CD4-positive, alpha-beta T cell (primary cell): ENCODE data around the gene SYTL1. TPM values are rescaled to one million over a fixed set of nuclear protein-coding genes. Genes with fewer than 3 reads are reported as not detected.
A peak's percentile ranks its signal among the peaks of the same experiment; 100 is the strongest.

Experiments used
- ATAC-seq: fragments of 200-7000 bp; cut with Tn5 transposase; one replicate; pipeline ENCODE4 v1.10.0; 2022; ENCODE audit warnings: mild to moderate bottlenecking; ENCODE audit not compliant: poor library complexity
- CTCF ChIA-PET: fragments of 350-600 bp; sonication (Branson Sonifier 250); formaldehyde crosslinking; loops from one replicate; lab custom pipeline; 2021; ENCODE audit warnings: antibody characterized with exemption, inconsistent platforms; lab: Charles Lee
- POLR2A ChIA-PET: fragments of 350-600 bp; sonication (Branson Sonifier 250); formaldehyde crosslinking; loops from one replicate; lab custom pipeline; 2021; ENCODE audit warnings: antibody characterized with exemption, inconsistent platforms; lab: Charles Lee
- DNase-seq, 14 experiments: peaks; one replicate each; pipeline ENCODE4 v3.0.0-alpha.2; 2013 to 2020; ENCODE audit warnings: mixed read lengths in 2 of 14
- H3K27ac ChIP-seq, 2 donors: one replicate each; pipeline versions ENCODE4 v1.5.1 to v1.7.0; 2013; ENCODE audit warnings: low read length in 2 of 2, low read depth in 1 of 2, mild to moderate bottlenecking in 1 of 2
- H3K27me3 ChIP-seq, 2 experiments: 1 replicate in 1 of 2; 2 replicates in 1 of 2; pipeline versions ENCODE4 v1.6.1 to v1.7.0; 2013; ENCODE audit warnings: low read length in 2 of 2, control low read depth in 1 of 2, mild to moderate bottlenecking in 1 of 2, moderate library complexity in 1 of 2; ENCODE audit not compliant: insufficient read depth in 2 of 2, control insufficient read depth in 1 of 2
- H3K36me3 ChIP-seq: one replicate; pipeline ENCODE4 v1.6.1; 2013; ENCODE audit warnings: low read length, control low read depth; ENCODE audit not compliant: insufficient read depth
- H3K4me1 ChIP-seq: one replicate; pipeline ENCODE4 v1.6.1; 2013; ENCODE audit warnings: low read length, control low read depth; ENCODE audit not compliant: insufficient read depth
- H3K4me3 ChIP-seq: one replicate; pipeline ENCODE4 v1.5.1; 2013; ENCODE audit warnings: mild to moderate bottlenecking, low read length, moderate library complexity
- H3K9me3 ChIP-seq, 2 experiments: 1 replicate in 1 of 2; 2 replicates in 1 of 2; pipeline versions ENCODE4 v1.6.1 to v1.7.0; 2013; ENCODE audit warnings: low read length in 2 of 2, mild to moderate bottlenecking in 2 of 2, control low read depth in 1 of 2, moderate library complexity in 1 of 2; ENCODE audit not compliant: control insufficient read depth in 1 of 2, insufficient read depth in 1 of 2
- H3K27ac Mint-ChIP-seq: one replicate; pipeline ENCODE4 v1.8.0; 2020; ENCODE audit warnings: mixed read lengths
- H3K27me3 Mint-ChIP-seq: one replicate; pipeline ENCODE4 v1.8.0; 2021; ENCODE audit warnings: mixed read lengths
- H3K36me3 Mint-ChIP-seq: one replicate; pipeline ENCODE4 v1.8.0; 2021; ENCODE audit warnings: low read depth, mixed read lengths
- H3K4me1 Mint-ChIP-seq: one replicate; pipeline ENCODE4 v1.8.0; 2021; ENCODE audit warnings: low read depth, mixed read lengths
- H3K4me3 Mint-ChIP-seq: one replicate; pipeline ENCODE4 v1.8.0; 2020; ENCODE audit warnings: mild to moderate bottlenecking, mixed read lengths
- H3K9me3 Mint-ChIP-seq: one replicate; pipeline ENCODE4 v1.8.0; 2020; ENCODE audit warnings: mixed read lengths
- intact Hi-C, 2 experiments: fragments of 100-400 bp; cut with DNase I in 1 of 2; cut with micrococcal nuclease in 1 of 2; formaldehyde crosslinking; loops; one replicate each; pipeline versions ENCODE4 v1.15.1 to v1.9.0; 2023 to 2025; cut with DNase I, micrococcal nuclease
- total RNA-seq, 174 experiments: library from RNA in 2 of 174; stranded (reverse) in 2 of 174; gene quantifications; one replicate each; pipeline ENCODE4 v1.2.3 and lab custom pipeline; 2021 to 2026
- TF ChIP-seq, protein P1 (sequence below): fragments of 200-600 bp; IDR thresholded peaks from one replicate; pipeline ENCODE4 v1.8.0; 2022; ENCODE audit warnings: antibody characterized with exemption, mild to moderate bottlenecking

The SYTL1 gene
- total RNA-seq, 2 experiments from 2014 or later: 135 to 140 TPM

DNA sequence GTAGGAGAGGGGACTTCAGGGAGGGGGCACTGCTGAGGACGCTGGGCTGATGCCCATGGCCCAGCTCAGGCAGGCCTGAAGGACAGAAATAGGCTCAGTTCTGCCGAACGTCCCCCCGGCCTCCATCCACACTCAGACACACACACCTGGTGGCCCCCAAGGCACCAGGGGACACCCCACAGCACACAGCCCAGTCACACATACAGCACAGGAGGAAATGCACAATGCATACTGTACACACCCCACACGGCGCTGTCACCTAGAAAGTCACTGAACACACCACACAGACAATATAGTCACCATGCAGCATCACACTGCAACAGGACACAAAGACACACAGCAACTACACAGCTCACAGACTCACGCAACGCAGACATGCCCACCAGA is 562 bp downstream of the SYTL1 start:
- DNase-seq (peak in 9 of 14 experiments; percentile 26 to 66 (median 47)), ATAC-seq (peak; percentile 39)
- Mint-ChIP-seq H3K36me3 (peaks cover 42% of the 10 kb centered on the region), H3K27me3 (no peaks in the 10 kb centered on the region), H3K9me3 (no peaks in the 10 kb centered on the region), H3K27ac (peak overlapping the region; percentile 94), H3K4me1 (peaks cover 64% of the 10 kb centered on the region), H3K4me3 (peak overlapping the region; percentile 98)
- ChIA-PET POLR2A (interaction anchor here (0.6 to 6.3 kb wide), 8 partner anchors 7 to 45 kb away, joined by 3 to 56 read pairs (median 6); partner anchors contain the start of gene TMEM222), CTCF (interaction anchor here (1.0 to 3.7 kb wide), 6 partner anchors 10 to 53 kb away, joined by 3 to 30 read pairs (median 7); no protein-coding TSS in a partner anchor)
- TF ChIP-seq, protein P1, sequence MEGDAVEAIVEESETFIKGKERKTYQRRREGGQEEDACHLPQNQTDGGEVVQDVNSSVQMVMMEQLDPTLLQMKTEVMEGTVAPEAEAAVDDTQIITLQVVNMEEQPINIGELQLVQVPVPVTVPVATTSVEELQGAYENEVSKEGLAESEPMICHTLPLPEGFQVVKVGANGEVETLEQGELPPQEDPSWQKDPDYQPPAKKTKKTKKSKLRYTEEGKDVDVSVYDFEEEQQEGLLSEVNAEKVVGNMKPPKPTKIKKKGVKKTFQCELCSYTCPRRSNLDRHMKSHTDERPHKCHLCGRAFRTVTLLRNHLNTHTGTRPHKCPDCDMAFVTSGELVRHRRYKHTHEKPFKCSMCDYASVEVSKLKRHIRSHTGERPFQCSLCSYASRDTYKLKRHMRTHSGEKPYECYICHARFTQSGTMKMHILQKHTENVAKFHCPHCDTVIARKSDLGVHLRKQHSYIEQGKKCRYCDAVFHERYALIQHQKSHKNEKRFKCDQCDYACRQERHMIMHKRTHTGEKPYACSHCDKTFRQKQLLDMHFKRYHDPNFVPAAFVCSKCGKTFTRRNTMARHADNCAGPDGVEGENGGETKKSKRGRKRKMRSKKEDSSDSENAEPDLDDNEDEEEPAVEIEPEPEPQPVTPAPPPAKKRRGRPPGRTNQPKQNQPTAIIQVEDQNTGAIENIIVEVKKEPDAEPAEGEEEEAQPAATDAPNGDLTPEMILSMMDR: no peak
- Histone ChIP-seq H3K27me3 (no peaks in the 10 kb centered on the region), H3K9me3 (no peaks in the 10 kb centered on the region), H3K27ac (peak overlapping the region; percentile 80 to 84), H3K4me1 (peaks cover 70% of the 10 kb centered on the region), H3K4me3 (peak overlapping the region; percentile 89), H3K36me3 (peaks cover 31% of the 10 kb centered on the region)
- intact Hi-C loops: loop anchor here (2.0 to 10.0 kb wide), 4 partner anchors 14 to 1212 kb away; partner anchors contain the start of genes TMEM222 (in 2 of the 2) and TRNAU1AP (in 1 of the 2)

DNA sequence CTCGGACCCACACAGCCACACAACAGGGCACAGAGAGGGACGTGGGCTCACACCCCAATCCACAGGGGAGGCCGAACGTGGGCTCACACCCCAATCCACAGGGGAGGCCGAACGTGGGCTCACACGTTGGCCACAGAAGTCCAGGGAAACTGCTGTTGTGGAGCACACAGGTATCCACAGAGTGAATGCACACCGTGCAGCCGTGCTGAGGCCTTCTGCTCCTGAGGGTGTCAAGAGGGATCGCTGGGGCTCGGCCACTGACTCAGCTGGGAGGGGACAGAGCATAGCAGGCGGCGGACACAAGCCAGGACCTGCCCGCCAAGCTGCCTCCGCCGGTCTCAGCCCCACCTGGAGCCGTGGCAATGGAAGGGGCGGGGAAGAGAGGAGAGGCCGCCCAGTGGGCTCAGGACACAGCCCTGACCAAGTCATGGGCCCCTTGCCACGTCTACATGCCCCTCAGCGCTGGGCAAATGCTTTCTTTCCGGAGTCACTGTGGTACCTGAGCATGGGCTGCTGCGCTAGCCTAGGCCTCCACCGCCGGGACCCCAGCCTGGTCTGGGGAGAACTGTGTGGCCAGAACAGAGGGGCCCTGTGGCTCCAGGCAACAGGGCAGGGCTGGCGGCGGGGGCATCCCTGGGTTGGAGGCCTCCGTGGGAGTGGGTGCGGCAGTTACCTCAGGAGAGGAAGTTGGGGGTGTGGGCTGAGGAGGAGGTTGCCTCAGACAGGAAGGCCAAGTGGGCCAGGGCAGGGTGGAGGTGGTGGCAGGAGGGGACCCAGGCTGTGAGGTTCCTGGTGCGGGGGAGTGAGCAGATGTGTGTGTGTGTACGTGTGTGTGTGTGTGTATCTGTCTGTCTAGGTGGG is 1.2 kb downstream of the SYTL1 start:
- H3K9me3 ChIP-seq: no peaks in the 10 kb centered on the region
- no peaks in the 10 kb centered on the region for H3K9me3 Mint-ChIP-seq
- no peaks in the 10 kb centered on the region for H3K27me3 ChIP-seq
- H3K4me1 Mint-ChIP-seq: peaks cover 69% of the 10 kb centered on the region
- no peaks in the 10 kb centered on the region for H3K27me3 Mint-ChIP-seq
- CTCF ChIA-PET: interaction anchor here (1.2 to 3.7 kb wide), 5 partner anchors 10 to 42 kb away, joined by 3 to 30 read pairs (median 8); no protein-coding TSS in a partner anchor
- POLR2A ChIA-PET: interaction anchor here (1.0 to 6.3 kb wide), 7 partner anchors 10 to 147 kb away, joined by 3 to 56 read pairs (median 4); partner anchors contain the start of genes TMEM222 and WASF2
- TF ChIP-seq, protein P1: no peak
- H3K27ac Mint-ChIP-seq: peak overlapping the region; percentile 94
- peak; percentile 82 for ATAC-seq
- H3K36me3 ChIP-seq: peaks cover 32% of the 10 kb centered on the region
- H3K4me3 Mint-ChIP-seq: peak overlapping the region; percentile 98
- intact Hi-C loops: loop anchor here (2.0 to 10.0 kb wide), 4 partner anchors 14 to 1212 kb away; partner anchors contain the start of genes TMEM222 (in 2 of the 2) and TRNAU1AP (in 1 of the 2)
- H3K27ac ChIP-seq: peak overlapping the region; percentile 80 to 84
- peaks cover 71% of the 10 kb centered on the region for H3K4me1 ChIP-seq
- peaks cover 45% of the 10 kb centered on the region for H3K36me3 Mint-ChIP-seq
- DNase-seq: peak; percentile 57 to 93 (median 78)
- H3K4me3 ChIP-seq: peak overlapping the region; percentile 89

DNA sequence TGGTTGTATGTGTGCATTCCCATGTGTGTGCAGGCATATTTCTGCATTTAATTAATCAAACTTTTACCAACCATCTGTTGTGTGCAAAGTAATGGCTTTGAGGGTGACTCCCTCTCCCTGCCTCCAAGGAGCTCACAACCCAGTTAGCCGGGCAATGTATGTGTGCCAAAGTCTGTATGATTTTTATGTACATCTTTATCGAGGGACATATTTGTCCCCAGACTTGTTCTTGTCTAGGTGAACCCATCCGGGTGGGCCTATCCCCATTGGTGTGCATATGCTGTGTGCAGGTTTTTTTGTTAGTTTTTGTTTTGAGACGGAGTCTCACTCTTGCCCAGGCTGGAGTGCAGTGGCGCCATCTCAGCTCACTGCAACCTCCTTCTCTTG is 1.8 kb downstream of the SYTL1 start:
- peaks cover 32% of the 10 kb centered on the region for H3K36me3 ChIP-seq

More for the DNA sequence above, 1.8 kb downstream of the SYTL1 start:
- H3K27me3 ChIP-seq: no peaks in the 10 kb centered on the region
- H3K4me1 ChIP-seq: peaks cover 71% of the 10 kb centered on the region
- DNase-seq (no peak), ATAC-seq (no peak)
- ChIA-PET CTCF (interaction anchor here (1.2 to 3.7 kb wide), 3 partner anchors 11 to 22 kb away, joined by 3 to 30 read pairs (median 8); no protein-coding TSS in a partner anchor), POLR2A (interaction anchor here (0.6 to 6.3 kb wide), 7 partner anchors 11 to 824 kb away, joined by 3 to 56 read pairs (median 4); partner anchors contain the start of genes TMEM222 and WASF2)
- Mint-ChIP-seq H3K27ac (peak overlapping the region; percentile 94), H3K9me3 (no peaks in the 10 kb centered on the region), H3K27me3 (no peaks in the 10 kb centered on the region), H3K4me3 (peak overlapping the region; percentile 98), H3K36me3 (peaks cover 48% of the 10 kb centered on the region), H3K4me1 (peaks cover 68% of the 10 kb centered on the region)
- peak overlapping the region; percentile 89 for H3K4me3 ChIP-seq
- H3K9me3 ChIP-seq: no peaks in the 10 kb centered on the region
- peak overlapping the region; percentile 80 to 84 for H3K27ac ChIP-seq
- TF ChIP-seq, protein P1: no peak
- intact Hi-C loops: loop anchor here (2.0 to 10.0 kb wide), 4 partner anchors 13 to 1211 kb away; partner anchors contain the start of genes TMEM222 (in 2 of the 2) and TRNAU1AP (in 1 of the 2)
